HG03457 (cell line): Measurements from ENCODE around the gene TFF2.

Experiments
- ATAC-seq: cut with Tn5 transposase; IDR thresholded peaks from one replicate; pipeline ENCODE4 v1.9.1; 2021; ENCODE audit warnings: moderate number of reproducible peaks; ENCODE audit not compliant: unreplicated experiment

The TFF2 gene

DNA sequence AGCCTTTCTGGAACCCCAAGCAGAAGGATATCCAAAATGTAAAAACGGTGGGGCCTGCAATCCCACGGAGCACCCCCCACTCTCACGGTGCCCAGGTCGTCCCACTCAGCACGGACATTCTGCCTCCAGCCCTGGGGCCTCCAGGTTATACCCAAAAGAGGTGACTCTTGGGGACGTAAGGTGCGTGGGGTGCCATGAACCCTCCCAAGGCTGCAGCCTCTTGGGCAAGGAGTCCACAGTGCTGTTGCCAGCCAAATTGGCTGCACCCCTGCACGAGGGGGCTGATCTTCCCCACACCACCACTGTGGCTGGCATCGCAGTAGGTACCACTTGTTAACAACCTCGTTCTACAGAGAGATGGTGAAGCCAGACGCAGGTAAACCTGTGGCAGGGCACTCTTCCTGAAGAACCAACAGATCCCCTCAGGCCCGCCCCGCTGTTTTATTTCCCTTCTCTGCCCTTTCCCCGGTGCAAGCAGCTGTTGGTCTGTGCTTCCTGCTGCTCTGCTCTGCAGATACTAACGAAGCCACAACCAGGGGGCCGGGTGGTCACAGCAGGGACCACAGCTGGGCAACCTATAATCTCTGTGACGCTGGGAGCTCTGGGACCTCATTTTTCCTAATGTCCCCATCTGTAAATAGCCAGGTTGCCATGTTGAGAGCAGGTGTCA, 44.3 kb downstream of the TFF2 start:
- no peak for ATAC-seq

DNA sequence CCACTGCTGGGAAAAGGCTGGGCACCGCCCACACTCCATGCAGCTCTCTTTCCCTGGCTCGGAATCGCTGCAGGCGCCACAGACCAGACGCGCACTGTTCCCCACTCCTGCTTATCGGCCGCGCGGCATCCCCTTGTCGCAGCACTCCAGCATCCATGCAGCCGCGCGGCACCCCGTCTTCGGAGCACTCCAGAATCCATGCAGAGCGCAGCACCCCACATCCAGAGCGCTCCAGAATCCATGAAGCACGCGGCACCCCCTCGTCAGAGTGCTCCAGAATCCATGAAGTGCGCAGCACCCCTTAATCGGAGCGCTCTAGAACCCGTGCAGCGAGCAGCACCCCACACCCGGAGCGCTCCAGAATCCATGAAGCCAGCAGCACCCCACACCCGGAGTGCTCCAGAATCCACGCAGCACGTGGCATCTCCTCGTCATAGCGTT, 45.1 kb downstream of the TFF2 start:
- ATAC-seq, result no peak

DNA sequence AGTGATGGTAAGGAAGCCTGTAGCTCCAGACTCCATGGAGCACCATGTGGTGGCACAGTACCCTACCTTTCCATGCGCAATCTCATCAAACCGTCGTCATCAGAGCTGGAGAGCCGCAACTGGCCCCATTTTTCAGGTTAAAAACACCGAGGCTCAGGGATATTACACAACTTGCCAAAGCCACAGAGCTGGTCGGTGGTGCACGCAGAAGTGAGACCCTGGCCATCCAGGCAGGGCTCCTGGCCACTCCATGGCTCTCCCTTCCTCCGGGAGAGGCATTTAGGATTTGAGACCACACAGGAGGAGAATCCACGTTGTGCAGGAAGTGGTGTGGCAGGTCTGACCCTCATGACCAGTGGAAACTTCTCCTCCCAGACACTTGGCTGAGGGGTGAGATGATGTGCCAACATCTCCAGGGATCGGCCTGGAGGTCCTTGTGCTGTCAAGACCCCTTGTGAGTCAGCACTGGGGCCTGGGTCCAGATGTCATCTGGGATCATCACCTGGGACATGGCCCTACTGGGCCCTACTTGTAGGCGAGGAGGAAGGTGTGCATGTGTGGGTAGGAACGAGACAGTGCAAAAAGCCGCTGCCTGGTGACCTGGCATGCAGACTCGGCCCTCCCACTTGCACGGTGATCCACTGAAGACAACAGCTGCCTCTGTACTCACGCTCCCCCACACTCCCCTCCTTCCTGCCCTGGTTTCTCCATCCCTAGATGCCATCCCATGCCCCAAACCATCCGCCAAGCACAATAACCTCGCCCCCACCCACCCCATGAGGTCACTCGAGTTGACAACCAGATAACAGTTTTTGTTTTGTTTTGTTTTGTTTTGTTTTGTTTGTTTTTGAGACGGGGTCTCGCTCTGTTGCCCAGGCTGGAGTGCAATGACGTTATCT, 46.0 kb downstream of the TFF2 start:
- no peak for ATAC-seq

DNA sequence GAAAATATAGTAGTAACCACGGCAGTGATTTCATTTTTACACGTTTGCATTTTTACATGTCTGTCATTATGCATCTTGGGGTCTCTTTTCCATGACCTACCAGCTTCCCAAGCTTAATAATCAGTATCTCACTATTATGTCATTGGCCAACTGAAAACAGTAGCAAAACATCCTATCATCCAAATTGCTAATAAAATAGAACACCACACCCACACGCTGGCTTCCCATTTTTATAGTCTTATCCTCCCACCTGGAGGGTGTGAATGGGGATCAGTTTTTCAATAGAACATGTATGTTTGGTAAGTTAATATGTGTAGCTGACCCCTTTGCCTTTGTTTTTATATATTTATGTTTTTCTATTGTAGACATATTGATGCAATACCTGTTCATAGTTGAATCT, 47.4 kb downstream of the TFF2 start:
- no peak for ATAC-seq

DNA sequence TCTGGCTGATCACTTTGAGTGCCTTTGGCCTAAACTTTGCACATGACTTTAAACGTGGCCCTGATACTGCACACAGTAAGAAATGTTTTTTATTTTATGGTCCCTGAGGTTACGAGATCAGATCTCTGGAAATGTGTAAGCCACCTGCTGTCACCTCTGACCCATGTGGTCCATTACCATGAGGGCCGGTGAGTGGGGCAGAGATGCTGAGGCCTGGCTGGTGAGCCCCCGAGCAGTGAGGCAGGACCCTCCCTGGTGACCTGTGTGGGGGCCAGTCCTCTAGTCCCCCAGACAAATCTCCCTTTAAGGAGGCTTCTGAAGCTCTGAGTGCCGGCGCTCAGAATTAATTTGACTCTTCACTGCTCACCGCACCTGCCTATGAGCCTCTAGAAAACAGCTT, 48.0 kb downstream of the TFF2 start:
- ATAC-seq, result no peak

DNA sequence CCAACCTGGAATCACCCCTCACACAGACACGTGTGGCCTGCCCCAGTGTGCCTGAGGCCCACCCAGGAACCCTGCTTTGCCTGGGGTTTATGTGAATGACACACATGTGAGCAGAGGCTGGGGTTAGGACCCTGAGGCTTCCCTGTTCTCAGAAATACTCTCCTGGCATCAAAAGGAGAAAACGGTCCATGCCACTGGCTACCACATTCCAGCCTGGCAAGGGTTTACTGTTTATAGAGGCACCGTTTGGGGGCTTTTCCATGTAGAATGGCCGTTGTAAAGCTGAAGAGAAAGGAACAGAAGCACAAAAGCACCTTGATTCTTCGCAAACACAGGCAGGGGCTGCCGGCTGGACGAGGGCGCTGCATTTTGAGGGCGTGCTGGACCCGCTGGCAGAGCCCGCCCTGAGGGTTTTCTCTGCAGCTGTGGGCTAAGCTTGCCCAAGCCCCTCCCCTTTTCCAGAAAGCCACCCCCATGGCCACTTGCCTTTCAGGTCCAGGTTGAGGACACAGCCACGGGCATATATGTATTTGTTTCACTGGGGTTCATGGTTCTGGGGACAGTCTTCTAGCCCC, 48.6 kb downstream of the TFF2 start:
- no peak for ATAC-seq

DNA sequence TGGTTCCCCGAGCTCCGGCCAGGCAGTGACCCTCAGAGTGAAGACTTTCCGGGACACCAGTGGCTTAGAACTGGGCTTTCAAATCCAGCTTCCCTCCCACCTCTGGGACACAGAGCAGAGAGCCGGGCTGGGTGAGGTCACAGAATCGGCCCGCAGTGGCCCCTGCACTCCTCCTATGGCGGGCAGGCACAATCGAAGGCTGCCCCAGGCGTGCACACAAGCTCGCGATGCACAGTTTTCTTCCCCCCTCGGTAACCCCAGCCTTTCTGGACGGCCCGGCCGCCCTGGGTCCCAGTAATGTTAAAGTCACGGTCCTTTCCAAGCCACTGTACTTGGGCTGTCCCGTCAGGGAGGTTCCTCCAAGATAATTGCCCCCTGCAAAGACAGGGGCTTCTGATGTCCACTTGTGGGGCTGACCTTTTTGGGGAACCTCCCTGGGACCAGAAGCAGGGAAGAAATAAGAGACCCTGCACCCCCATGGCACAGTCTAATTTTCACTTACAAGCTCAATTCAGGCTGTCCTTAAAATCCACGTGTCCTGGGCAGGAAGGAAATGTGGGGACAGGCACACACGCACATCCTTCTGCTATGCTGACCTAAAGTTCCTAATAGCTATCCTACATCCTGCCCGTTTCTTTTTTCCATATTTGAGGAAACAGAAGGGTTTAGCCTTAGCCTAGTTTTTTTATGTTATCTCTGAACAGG, 49.3 kb downstream of the TFF2 start:
- no peak for ATAC-seq

DNA sequence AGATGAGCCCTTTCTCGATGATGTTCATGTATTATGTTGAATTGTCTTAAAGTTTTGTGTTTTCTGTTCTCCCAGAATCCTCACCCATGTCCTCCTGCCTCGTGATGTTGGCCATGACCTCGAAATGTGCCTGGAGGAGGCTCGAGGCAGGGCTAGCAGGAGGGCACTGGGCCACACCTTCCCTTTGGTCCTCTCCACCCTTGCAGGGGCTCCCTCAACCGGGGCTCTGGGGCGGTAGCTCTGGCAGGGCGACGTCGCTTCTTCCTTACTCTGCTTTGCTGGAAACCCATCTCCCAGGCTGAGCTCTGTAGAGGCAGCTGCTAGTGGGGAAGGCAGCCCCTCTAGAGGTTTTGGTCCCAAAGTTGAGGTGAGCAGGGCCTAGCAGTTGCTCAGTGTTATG, 49.8 kb downstream of the TFF2 start:
- no peak for ATAC-seq

DNA sequence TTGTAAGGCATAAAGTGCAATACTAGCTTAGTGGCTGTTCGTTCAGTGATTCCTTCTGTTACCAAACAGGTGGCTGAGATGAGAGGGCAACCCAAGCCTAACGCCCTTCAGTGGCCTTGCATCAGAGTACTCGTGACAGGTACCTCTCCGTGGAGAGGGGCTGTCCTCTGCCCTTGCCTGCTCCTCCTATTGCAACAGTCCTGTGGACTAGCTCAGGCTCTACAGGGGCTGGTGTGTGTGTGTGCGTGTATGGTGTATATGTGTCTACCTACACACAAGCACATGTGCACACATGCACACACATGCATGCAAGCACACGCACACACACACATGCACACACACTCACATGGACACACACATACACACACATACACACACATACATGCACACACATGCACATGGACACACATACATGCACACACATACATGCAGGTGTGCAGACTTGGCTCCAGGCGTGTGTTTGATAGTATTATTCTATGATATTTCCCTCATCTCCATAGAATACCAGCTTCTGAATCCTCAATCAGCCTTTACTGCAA, 50.7 kb downstream of the TFF2 start:
- ATAC-seq, result no peak

DNA sequence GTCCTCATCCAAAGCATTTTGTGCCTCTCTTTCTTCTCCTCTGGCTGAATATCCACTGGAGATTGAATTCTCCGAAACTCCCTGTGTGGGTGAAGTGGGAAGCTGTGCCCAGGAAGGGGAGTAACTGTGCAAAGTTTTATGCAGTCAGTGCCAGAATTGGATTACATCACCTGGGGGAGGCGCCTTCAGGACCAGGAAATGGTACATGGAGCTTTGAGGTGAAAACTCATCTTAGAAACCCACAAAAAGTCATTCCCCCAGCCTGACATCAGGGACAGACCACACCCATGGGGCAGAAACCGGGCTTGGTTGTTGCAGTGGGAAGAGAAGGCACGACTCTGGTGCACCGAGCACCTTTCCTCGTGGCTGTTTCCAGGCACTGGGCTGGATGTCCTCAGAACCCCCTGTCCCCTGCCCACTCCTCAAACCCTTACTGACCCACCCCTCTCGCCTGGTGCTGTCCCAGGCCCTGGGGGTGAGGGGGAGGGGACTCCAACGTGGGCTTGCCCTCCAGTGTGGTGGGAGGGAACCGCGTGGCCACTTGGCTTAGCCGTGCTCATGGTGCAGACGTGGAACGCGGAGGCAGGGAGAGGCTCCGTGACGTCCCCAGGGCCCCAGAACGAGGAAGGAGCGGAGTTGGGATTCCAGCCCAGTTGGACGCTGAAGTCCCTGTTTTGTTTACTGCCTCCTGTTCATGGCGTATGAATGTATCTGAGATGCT, 51.3 kb downstream of the TFF2 start:
- no peak for ATAC-seq

DNA sequence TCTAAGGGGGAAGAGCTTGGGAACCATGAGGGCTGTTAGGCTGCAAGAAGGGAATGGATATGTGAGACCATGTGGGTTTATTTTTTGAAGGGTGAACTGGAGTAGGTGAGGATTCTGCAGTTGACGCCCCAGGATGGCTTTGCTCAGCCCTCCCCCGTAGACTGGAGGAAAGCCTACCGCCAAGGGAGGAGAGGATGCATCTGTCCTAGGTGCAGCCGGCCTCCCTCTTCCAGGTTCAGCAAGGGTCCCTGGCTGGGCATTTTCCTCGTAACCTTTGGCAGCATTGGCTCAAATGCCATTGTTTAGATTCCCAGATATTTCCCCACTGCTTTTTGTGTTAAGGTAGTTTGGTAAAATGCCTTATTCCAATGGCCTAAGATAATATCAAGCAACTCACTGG, 52.1 kb downstream of the TFF2 start:
- no peak for ATAC-seq

DNA sequence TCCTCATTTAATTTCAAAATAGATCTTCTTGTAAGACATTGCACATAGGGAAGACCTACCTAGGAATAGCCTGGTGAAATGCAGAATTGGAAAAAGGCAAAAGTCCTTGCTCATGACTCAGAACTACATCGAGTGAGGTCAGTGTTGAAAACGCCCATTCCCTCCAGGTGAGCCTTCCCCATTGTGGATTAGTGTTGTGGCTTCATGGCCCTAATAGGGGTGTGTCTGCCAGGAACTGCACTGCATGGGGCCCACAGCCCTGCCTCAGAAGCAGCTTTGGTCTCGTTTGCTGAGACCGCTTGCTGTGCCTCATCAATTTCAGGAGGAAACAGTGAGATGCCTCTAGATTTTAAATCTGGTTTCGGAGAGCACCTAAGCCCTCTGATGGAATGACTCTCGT, 52.6 kb downstream of the TFF2 start:
- no peak for ATAC-seq

DNA sequence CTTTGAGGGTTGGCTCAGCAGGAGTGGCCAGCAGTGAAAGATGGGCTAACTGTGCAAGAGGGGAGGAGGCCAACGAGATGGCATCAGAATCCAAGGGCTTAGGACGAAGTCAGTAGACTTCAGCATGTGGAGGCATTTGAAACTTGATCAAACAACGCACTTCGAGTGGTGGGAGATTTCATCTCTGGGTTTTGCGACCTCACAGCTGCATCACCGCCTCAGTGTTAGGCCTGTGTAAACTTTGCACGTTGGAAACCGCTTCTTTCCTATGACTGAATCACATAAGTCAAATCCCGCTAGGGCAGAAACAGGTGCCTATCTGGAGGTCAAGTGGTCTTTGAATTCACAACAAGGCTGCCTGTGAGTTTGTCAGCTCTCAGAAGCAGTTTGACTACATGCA, 53.4 kb downstream of the TFF2 start:
- no peak for ATAC-seq

DNA sequence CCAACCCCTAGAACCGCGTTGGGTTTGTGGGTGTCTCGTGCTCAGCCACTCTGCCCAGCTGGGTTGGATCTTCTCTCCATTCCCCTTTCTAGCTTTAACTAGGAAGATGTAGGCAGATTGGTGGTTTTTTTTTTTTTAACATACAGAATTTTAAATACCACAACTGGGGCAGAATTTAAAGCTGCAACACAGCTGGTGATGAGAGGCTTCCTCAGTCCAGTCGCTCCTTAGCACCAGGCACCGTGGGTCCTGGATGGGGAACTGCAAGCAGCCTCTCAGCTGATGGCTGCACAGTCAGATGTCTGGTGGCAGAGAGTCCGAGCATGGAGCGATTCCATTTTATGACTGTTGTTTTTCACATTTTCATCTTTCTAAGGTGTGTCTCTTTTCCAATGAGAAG, 54.3 kb downstream of the TFF2 start:
- ATAC-seq, result no peak
